Muscle of back (tissue), 11 donors: ENCODE results near the gene SLC8A1. TPM values are rescaled to one million over a fixed set of nuclear protein-coding genes. Genes with fewer than 3 reads are reported as not detected.
"Not testable (repeated sequence)": the region's sequence is repeated elsewhere in the genome, so short reads cannot be mapped to it uniquely, and the experiment has no call there.

Experiments
- DNase-seq, 3 donors: peaks; one replicate each; pipeline versions ENCODE4 v3.0.0 to v3.0.0-alpha.2; 2013
- polyA plus RNA-seq, 10 donors: library from polyadenylated mRNA; unstranded; fragments of 120-200 nt; gene quantifications; one replicate each; pipeline ENCODE4 v1.2.1, GENCODE V29; 2013; ENCODE audit not compliant: insufficient read length in 10 of 10

Gene SLC8A1
- polyA plus RNA-seq, 10 donors = 4.9 to 11.4 (median 7.9) TPM

DNA sequence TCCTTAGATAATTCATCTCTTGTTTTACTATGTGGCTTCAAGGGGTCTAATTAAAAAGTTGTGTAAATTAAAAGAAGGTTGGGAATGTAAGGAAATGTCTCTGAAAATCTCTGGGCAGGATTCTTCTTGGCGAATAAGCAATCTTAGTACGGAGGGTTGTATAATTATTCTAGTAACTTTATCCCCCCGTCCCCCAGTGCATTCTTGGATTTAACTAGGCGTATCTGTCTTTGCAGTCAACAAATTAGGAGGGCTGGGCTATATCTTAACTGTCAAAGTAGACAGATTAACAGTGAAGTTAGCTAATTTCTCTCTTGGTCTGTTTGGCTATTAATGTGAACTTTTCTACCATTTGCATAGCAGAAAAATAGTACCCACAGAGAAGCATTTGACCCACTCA, 343.0 kb downstream of the SLC8A1 start:
- DNase-seq = no peak

DNA sequence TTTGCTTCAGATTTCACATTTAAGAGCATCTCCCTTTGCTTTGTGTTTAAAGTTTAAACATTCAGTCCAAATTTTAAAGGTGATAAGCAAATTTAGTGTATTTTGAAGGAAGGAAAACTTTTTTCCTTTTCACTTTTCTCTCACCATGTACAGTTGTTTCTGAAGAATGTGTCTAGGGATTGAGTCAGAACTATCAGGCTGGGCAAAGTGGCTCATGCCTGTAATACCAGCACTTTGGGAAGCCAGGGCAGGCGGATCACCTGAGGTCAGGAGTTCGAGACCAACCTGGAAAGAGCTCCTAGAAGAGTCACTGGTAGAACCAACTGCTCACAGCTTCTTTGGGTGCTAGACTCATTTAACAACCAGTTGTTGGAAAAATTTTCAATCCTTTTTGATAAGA, 345.8 kb downstream of the SLC8A1 start:
- no peak for DNase-seq

DNA sequence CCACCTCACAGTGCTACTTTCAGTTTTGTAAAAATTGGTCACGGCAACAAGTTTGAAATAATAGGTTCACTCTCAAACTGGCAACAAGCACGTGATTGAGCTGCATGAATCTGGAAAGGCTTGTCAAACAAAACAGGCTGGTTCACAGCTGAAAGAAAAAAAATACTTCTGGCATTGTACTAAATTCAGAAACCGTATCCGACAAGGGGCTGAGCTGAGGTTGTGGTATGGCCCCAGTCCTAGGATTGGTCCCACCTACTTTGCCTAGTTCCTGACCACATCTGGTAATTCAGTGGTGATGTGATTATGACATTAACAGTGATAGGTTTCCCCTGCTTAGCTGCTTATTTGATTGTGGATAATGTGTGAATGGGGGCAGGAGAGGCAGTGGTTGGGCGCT, 346.3 kb downstream of the SLC8A1 start:
- DNase-seq = no peak

DNA sequence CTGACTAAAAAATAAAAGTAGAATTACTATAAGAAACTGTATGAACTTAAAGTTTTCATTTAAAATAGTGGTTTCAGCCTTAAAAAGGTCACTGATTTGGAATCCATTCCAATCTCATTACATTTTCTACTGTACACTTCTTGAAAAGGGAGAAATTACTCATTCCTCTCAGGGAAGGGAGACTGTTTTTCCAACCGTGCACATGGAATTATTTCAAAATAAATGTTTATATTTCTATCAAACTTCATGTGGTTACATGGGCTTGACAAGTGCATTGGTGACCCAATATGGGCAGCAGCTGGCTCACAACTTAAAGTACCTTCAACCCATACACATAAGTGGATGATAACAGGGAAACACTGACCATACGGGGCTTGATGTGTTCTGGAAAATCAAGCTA, 348.3 kb downstream of the SLC8A1 start:
- peak in 1 of 3 donors; percentile 68 for DNase-seq

DNA sequence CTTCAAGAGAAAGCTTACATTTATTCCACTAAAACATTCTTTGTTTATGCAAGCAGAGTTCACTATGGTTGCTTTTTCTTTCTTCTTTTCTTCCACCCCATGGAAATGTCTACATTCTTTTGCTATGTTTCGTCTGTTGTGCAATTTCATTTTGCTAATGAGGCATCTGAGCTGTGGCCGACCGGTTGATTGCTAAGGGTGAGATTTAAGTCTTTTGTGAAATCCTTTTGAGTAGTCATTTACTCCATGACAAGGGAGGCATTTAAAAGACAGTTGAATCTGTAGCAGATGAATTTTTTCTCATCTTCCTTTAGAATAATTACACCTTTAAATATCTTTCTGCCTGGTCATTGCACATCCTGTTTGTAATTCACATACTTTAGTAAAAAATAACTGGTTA, 348.7 kb downstream of the SLC8A1 start:
- DNase-seq = peak in 1 of 3 donors; percentile 71

DNA sequence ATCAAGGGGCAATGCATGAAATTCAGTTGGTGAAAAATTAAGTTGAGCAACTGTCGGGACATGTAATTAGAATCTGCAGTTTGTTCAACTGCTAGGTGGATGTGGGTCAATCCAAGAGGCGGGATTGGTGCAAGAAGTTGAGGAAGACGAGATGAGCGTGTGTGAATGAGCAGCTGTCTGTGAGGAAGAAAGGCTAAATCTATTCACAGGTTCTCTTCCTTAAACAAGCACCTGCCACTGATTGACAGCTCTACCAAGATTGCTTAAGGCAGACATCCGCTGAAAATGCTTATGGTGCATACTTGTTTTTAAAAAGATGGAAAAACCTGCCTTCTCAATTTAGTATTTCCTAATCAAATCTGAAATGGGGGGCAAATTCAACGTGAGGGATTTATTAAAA, 349.4 kb downstream of the SLC8A1 start:
- no peak for DNase-seq

DNA sequence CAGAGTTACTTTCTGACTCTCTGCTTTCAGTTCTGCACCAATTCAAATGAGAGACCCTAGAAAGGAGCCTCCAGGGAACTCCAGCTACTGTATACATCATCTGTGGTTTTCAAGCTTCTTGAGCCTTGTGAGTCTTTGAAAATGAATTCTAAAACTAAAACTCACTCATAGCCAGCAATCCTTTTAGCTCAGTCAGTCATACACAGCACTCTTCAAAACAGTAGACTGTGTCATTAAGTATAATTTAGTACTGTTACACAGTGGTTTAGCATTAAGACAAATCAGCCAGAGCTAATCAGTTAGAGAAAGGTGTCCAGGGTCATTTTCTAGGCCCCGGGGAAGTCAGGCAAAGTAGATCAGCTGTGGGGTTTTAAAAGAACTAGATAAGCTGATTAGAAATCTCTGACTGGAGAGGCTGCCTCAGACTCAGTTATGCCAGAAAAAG, 350.7 kb downstream of the SLC8A1 start:
- peak in 2 of 3 donors; percentile 21 to 85 for DNase-seq

DNA sequence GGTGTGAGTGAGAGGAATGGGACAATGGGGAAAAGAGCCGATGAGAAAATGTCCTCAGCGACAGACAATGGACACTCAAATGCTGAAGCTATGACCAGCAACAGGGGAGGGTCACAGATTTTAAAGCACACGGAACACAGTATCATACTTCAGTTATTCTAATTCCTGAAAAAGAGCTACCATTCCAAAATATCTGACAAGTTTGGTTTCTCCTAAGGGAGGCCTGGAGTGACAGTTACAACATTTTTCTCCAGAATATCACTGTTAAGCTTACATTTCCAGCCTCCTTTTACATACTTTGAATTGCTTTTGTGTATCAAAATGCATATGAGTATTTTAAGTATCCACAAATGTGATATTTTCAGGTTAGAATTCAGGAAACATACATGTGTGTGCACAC, 351.2 kb downstream of the SLC8A1 start:
- DNase-seq = no peak

DNA sequence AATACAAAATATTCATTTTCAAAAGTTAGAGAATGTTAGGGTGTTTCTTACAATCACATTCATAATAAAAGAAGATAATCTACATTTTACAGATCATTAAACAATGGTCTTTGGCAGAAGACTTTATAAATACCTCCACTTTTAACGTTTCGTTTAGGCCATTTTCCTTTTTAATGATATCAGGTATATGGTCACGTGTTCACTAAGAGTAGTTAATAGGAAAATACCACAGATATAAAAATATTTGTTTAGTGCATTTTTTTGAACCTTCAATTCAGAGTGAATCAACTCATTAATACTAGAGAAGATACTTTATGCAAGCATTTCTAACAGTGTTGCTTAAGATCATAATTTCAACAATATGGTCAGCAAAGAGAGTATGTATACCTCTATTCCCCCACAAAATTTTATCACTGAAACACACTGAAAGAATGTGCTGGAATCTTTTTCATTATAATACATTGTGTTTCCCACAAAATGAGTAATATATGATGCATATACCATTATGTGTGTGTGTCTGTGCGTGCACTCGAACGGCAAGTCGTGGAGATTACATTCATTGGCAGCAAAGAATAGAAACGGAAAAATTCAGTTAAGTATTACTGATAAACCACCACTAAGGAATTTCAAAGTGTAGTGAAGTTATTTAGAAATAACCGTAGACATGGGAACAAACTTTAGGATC, 353.0 kb downstream of the SLC8A1 start:
- peak in 1 of 3 donors; percentile 85 for DNase-seq

DNA sequence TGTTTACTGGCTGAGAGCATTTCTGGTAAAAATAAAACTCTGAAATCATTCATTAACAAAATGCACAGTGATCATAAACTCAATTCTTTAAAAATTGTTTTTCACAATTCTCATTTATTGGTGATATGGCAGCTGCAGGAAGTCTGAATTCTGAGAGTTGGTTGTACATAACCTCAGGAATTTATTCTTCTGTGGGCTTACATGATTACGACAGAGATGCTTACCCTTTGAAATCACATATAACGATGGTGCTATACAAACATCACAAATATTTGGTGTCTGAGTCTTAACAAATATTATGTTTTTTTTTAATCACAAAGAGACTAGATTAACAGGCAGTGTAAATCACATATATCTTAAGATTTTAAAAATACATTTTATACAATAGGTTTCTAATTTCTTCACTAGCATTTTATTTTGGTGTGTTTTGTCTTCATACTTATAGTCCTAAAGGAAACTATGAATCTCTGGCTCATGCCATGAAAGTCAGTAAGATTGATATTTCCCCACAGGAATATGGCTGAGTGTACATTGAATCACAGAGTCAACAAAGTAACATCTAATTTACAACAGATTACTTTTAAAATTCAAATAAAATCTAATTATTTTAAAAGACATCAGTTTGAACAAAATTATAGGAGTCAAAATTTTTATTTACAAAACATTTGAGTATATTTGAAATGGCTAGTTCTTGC, 354.1 kb downstream of the SLC8A1 start:
- DNase-seq = peak in 1 of 3 donors; percentile 76

DNA sequence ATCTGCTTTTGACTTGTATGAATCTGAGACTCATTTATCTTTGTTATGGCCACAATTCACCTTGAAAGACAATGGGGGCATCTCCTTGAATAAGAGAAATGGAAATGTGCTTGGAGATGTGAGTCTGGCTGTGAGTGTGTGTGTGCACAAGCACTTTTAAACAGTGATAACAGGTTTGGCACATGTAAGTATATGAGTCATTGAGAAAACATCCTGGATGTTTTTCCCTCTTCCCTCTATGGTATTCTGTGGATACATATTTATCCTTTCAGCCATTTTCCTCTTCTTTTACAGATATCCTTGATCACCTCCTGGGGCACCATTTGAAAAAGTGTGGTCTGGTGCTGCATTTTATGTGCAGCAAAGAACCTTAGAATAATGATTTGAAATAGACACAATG, 355.5 kb downstream of the SLC8A1 start:
- peak in 2 of 3 donors; percentile 34 to 47 for DNase-seq

DNA sequence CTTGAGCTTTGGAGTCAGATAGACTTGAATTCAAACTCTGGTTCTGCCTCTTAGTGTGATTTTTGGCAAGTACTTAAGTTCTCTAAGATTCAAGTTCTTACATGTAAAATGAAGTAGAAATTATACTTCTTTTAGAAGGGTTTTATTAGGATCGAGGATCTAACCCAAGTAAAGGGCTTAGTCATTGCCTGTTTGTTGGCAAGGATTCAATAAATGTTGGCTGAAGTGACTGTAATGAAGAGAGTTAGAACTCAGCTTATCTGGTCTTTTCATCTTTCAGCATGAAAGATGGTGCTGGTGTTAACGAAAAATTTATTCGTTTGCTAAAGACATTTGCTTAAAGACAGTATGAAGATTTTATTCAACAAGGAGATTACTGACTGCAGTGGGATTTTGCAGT, 356.9 kb downstream of the SLC8A1 start:
- DNase-seq = peak; percentile 47 to 66 (median 55)

DNA sequence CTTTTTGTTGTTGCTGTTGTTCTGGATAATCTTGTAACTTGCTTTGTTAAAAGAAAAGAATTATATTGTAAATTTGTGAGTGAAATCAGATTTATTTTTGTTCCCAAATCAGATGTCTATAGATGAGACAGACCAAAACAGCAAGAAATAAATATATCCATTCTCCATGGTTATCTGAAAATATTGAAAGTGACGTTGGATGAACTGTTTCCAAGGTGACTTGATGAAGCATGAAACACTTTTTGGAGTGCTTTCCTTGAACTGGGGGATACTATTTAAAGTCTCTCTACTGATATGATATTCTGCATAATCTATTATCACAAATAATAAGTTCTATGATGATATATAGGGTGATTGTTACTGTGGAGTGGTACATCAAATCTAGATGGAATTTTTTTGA, 357.4 kb downstream of the SLC8A1 start:
- peak in 1 of 3 donors; percentile 33 for DNase-seq

DNA sequence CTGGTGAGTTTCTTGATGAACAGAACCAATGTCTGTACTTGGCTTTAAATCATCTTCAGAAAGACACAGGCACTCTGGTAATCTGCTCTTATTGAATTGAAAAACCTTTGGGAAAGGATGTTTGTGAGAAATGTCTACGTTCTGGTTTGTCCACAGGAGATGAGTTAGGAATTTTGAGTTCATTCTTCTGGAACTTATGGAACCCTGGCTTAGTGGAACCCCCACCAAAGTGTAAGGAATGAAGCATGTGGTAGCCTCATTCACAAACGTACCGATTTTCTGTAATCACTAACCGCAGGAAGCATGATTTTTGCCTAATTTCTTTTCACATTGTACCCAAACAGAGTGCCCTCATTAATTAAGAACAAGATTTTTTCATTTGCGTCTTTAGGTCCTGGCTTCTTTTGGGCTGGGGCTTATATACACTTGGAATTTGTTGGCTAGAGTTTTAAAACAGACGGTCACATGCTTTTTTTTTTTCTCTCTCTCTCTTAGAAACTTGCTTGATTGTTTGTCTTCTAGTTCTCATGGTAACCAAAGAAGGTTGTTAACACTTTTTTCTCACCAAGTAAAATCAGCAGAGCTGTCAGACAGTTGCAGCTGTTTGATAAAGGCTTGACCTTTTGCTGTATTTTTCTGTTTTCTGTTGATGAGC, 358.7 kb downstream of the SLC8A1 start:
- DNase-seq = peak in 2 of 3 donors; percentile 32 to 64

DNA sequence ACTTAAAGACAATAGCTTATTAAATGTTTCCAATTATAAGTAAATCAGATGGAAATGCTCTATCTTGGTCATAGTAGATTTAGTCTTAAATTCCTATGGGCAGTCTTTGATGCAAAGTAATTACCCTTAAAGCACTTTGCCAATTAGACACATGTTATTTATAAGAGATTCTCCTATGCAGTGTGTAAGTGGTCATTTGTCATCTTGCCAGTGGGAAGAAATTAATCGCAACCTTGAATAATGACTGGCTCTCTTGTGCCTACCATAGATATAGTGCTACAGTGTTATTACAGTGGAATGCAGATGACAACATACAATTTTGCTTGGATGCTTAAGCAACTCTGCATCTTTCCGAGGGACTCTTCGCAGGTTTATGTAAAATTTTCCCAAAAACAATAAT, 361.8 kb downstream of the SLC8A1 start:
- DNase-seq = no peak

DNA sequence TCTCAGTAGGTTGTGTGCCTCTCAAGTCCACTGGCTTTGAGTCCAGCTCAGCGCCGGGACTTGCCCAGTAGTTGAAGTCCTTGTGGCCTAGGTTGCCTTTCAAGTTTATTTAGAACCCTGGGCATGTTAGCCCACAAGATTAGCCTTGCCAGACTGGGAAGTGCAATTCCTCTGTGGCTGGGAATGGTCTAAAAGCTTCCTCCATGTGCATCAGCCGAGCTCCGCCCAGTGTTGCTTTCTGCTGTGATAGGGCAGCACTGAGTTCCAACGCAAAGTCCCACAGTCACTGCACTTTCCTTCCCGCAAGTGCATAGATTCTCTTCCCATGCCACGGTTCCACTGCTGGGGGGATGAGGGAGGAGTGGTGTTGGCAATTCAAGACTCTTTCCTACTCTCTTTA, 364.0 kb downstream of the SLC8A1 start:
- no peak for DNase-seq

DNA sequence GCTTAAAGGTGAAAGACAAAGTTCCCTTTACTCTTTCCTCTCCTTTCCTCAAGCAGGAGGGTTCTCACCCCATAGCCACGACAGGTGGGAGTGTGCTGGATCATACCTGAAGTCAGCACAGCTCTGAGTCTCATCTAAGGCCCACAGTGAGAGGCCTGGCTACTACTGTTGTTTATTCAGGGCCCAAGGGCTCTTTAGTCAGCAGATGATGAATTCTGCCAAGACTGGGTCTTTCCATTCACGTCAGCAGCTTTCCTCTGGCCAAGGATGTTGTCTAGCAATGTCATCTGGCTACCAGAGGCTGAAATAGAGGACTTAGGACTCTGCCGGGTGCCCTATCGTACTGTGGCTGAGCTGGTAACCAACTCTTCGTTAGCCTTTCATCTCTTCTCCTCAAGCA, 364.5 kb downstream of the SLC8A1 start:
- peak in 1 of 3 donors; percentile 37 for DNase-seq

DNA sequence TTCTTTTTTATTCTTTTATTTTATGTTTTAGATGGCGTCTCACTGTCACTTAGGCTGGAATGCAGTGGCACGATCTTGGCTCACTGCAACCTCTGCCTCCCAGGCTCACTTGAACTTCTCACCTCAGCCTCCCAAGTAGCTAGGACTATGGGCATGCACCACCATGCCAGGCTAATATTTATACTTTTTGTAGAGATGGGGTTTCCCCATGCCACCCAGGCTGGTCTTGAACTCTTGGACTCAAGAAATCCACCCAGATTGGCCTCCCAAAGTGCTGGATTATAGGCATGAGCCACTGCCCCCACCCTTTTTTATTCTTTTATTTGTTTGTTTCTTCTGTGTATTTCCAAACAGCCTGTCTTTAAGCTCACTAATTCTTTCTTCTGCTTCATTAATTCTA, 366.1 kb downstream of the SLC8A1 start:
- no peak for DNase-seq

DNA sequence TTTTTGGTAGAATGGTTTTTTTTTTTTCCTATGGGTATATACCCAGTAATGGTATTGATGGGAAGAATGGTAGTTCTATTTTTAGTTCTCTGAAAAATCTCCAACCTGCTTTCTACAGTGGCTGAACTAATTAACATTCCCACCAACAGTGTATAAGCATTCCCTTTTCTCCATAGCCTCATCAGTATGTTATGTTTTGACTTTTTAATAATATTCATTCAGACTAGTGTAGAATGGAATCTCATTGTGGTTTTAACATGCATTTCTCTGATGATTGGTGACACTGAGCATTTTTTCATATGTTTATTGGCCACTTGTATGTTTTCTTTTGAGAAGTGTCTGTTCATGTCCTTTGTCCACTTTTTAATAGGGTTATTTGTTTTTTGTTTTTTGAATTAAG, 378.6 kb downstream of the SLC8A1 start:
- not testable (repeated sequence) for DNase-seq

DNA sequence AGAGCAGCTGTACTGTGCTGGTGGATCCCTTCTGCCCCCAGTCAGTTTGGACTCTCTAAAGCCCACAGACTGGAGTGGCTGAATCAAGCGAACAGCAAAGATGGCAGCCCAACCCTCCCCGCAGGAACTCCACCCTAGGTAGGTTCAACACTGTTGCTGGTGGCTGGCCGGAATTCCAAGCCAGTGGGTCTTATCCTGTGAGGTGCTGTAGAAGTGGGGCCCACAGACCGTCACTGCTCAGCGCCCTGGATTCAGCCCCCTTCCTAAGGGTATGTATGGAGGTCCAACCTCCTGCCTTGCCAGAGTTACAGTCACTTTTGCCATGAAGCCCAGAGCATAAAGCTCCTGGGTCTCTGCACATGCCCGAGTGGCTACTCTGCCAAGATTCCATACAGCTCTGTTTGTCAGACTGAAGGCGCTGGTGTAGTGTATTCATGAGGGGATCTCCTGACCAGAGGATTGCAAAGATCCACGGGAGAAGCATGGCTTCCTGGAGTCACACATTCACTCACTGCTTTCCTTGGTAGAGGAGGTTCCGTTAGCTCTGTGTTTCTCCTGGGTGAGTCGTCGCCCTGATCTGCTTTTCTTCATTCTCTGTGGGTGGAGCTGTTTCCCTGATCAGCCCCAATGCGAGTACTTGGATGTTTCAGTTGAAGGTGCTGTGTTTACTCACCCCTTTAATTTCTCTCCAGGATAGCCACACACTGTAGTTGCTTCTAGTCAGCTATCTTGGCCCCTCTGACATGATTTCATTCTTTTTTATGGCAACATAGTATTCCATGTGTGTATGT, 379.3 kb downstream of the SLC8A1 start:
- no peak for DNase-seq

DNA sequence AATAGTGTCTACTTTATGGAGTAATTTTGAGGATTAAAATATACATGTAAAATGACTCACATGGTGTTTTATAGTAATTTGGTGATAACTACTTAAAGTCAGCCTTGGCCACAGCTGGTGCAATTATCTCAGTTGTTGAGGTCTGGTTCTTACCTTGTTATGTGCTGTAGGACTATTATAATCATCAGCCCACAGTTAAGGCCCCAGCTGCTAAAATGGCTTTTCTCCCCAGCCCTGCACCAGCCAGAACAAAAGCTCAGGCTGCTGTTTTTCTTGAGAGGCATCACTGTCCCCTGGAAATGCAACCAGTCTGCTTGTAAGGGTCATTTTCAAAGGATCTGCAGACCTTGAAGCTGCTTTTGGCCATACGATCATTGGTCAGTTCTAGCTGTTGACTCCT, 389.5 kb downstream of the SLC8A1 start:
- no peak for DNase-seq

DNA sequence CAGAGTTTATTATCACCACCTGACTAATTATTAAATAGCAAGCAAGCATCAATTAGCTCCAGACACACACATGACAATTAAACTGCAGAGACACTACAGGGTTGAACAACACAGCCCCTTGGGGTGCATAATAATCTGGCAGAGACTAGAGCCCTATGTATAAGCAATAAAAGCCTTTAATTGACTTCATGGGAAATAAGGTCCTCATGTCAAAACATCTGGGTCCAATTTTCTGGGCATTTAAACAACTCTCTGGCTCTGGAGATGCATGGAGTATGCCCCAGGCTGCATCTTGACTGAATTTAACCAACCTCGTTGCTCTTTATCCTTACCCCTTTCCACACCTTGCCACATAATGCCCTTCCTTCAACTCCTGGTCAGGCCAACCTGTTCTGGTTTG, 402.1 kb downstream of the SLC8A1 start:
- DNase-seq = no peak
